SIG-M5 treated with dmso at 0.1 percent for 504 hours (cell line): ENCODE measurements around the gene PRDM5.
"Not testable (repeated sequence)": the region's sequence is repeated elsewhere in the genome, so short reads cannot be mapped to it uniquely, and the experiment has no call there.

Experiments used
- DNase-seq: peaks from one replicate; lab custom pipeline; 2025; ENCODE audit not compliant: unreplicated experiment; lab: John Stamatoyannopoulos, UW

The PRDM5 gene

GRCh38 chr4:120760047-120760446 lies 162.5 kb downstream of the PRDM5 start:
- no peak for DNase-seq

DNA sequence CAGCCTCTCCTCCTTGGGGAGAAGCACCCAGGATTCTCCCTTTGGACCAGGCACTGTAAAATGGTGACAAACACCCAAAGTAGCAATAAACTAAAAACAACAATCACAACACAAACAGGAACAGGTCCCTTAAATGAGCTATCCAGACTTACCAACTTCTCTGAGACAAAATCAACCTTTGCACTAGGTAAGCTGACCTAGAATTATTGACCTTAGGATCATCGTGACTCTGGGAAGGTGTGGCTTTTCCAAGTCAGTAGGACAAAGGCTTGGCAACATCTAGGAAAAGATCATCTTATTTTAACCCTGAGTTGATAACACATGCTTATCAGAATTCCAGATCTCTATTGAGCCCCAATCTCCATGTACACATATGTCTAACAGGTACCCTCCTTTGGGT lies 166.7 kb downstream of the PRDM5 start:
- no peak for DNase-seq

DNA sequence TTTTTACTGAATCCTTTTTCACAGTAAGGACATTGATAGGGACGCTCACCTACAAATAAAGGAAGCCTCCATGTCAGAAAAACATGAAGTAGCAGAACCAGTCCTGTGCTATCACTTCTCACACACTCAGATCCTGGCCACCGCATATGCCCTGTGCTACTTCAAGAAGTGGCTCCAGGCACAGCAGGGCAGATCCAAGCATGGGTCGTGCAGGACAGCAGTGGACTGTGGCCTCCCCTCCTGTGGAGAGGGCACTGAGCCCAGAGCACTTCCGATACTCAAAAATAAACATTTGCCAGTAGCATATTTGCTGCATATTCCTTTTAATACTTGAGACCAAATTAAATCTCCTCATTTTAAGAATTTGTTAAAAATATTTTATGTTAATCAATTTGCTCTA lies 167.9 kb downstream of the PRDM5 start:
- no peak for DNase-seq

DNA sequence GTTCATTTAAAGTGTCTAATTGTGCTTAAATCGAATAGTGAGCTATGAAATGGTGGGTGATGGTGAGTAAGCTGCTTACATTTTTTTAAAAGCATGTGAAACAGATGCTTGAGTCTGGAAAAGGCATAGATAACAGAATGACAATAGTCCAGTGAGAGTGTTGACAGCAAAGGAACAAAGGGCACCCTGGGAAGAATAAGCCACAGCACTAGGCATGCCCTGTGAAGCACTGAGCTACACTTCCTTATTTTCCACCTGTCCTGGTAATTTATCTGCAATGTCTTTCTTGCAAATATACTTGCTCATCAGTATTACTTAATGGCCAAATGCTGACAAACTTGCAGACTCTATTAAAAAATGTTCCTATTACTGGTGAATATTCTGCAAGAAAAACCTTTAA lies 168.7 kb downstream of the PRDM5 start:
- peak; percentile 27 for DNase-seq

DNA sequence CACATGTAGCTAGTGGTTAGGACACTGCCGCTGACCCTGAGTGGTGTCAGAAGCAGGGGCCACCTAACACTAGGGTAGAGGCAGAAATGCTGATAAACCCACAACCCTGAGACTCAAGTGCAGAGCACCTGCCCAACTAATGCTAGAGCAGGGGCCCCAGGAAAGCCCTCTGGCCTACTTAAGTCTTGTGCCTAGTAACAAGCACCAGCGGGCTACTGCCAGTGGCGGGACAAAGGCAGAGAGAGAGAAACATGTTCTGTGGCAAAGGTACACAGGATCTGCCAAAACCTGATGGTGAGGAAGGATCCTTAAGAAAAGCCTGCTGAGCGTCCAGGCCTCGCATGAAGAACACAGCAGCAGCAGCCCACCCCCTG lies 172.4 kb downstream of the PRDM5 start:
- no peak for DNase-seq

- no peak for DNase-seq
These were observed 172.9 kb downstream of the PRDM5 start for GRCh38 chr4:120749445-120750151.

DNA sequence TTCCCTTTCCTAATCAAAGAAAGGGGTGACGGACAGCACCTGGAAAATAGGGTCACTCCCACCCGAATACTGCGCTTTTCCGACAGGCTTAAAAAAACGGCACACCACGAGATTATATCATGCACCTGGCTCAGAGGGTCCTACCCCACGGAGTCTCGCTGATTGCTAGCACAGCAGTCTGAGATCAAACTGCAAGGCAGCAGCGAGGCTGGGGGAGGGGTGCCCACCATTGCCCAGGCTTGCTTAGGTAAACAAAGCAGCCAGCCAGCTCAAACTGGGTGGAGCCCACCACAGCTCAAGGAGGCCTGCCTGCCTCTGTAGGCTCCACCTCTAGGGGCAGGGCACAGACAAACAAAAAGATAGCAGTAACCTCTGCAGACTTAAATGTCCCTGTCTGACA lies 180.9 kb downstream of the PRDM5 start:
- DNase-seq, result not testable (repeated sequence)

DNA sequence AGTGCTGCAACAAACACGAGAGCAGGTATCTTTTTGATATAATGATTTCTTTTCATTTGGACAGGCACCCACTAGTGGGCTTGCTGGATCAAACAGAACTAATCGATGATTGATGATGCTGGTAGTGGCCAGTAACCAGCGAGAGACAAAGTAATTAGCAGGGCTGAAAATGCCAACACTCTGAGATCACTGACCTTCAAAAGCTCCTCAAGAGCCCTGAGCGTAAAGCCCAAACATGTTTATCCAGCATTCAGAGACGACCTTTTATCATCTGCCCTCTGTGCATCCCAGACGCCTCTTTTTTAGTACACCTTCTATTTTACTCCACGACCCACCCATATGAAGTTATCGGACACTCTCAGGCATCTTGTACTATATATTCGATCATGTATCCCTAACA lies 186.2 kb downstream of the PRDM5 start:
- DNase-seq, result no peak

DNA sequence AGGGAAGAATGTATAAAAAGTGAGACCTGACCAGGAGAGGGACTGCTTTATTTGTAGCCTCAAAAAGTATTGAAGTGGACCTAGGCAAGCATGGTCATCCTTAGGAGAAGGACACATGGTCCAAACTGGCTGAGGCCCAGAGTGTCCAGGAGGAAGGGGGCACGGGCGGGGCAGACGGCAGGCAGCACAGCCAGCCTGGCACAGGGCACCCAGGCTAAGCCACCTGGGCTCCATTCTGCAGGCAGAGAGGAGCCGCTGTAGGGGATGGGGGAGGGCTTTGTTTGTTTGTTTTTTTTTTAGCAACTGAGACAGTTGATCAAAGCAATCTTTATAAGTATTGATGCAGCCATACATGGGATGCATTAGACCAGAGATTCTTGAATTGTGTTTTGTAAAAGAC lies 188.6 kb downstream of the PRDM5 start:
- no peak for DNase-seq

DNA sequence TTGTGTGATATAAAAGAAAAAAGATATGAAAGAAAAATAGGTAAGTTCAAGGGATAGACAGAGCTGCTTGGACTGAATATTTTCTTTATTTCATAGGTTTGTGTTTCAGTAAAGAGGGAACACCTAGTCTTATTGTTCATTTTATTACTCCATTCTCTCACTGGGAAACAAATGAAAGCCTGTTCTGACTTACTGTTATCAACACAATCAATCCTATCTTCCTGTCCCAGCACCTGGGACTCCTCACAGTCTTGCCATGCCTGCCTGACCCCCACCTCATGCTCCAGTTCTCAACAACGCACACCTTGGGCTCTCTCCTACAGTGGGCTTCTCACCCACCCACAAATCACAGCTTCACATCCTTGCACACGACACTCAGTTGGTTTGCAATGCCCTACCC lies 189.5 kb downstream of the PRDM5 start:
- no peak for DNase-seq

DNA sequence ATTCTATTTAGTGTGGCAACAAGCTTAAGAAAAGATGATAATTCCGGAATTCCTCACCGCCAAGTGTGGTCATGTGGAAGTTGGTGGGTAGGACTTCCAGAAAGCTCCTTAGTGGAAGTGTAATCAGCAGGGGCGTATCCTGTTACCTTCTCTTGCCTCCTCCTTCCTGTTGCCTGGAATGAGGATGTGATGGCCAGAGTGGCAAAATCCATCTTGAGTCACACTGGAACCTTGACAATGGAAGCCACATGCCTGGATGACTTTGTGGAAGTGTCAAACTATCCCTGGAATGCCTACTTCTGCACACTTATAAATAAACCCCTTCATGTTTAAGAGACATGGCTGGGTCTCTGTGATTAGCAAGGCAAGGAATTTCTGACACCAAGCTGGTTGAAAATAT lies 191.0 kb downstream of the PRDM5 start:
- no peak for DNase-seq

DNA sequence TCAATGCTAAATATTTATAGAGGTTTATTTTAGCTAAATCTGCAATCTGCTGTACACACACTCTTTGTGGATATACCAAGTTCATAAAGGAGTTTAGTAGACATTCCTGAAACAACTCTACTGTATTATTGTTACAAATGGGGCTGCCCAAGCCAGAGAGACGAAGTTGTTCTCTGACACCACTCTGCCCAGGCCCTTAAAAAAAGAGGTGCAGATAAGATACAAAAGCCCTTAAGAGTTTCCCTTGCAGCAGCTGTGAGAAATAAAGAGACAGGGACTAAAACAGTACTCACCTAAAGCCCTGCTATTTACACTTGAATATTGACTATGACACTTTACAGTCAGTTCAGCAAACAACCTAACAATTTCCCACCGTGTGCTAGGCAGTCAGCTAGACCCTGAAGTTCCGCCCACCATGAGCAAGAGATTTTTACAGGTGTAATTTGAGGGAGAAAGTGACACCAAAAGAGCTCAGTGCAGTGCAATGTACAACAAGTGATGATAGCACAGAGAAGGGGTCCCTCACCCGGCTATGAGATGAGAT lies 191.7 kb downstream of the PRDM5 start:
- DNase-seq, result no peak

DNA sequence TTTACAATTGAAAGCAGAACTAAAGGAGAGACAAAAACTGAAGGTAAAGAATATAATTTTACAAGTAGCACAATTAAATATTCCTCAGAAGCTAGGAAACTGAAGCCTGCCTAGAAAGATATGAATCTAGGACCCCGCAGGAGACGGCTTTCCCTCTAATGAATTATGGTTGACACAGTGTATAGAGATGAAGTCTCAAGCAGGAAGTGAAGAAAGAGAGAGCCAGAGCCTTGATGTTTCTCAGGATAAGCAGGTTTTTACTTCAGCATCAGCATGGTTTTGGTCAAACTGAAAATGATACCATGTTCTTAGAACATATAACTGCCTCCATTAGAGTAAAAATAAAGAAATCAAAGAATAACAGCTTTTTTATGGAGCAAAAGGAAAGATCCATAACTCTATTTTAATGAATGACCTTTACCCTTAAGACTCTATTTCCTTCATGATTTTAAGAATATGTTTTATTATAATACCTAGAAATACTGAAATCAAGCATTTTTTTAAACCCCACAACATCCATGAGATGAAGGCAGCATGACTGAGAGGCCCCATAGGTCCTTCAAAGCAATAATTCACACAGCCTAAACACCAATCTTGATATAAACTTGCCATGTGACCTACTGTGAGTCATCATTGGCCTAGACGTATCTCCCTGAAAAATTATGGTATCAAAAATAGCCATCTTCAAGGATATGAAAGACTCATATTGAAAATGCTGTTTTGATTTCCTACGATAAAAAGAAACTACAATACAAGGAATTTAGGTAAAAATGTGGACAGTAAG lies 193.4 kb downstream of the PRDM5 start:
- DNase-seq, result no peak

GRCh38 chr4:120725639-120726580 lies 196.6 kb downstream of the PRDM5 start:
- no peak for DNase-seq

DNA sequence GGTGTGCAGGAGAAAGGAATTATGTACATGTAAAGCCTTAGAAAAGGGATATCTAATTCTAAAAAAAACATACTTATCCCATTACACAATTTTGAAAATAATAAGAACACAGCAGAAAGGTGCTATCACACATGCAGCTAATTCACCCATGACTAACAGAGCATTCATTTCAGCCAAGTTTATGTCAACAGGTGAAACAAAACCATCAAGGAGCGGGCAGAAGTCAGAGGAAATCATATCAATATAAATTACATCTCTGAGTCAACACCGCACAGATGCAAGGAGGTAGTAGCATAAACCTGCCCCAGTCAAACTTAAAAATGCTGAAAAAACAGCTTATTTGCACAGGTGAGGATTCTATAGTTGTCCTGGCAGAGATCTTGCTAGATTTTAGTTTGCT lies 197.9 kb downstream of the PRDM5 start:
- DNase-seq, result no peak

DNA sequence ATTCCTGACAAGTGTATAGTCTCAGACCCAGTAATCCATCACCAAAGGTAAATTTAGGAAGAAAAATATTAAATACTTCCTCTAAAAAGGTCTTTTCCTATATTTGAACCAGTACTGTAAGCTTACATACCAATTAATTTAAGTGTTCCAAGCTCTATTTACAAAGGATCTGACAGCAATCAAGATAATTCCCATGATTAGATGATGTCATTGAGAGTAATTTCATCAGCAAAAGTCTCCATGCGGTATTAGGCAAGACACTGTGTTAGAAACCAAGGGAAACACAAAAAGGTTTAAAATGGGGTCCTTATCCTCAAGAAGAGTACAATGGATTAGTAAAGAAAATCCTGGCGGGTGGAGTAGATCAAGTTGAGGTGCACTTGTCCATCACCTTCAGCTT lies 198.5 kb downstream of the PRDM5 start:
- no peak for DNase-seq

DNA sequence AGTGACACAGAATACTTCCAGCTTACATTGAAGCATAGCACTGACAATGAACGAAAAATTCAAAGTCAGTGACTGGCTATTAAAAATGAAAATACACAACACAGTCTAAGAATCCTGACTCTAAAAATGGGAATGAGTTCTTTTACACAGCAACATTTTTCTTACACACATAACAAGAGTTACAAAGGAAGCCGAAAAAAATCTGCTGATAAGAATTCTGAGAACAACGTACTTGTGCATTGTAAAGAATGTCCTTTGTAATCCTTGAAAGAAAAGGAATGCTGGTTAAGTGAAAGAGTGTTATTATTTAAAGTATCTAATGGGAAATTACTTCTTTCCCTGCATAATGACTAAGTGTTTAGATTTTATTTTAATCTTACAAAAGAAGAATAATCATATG lies 199.4 kb downstream of the PRDM5 start:
- DNase-seq, result no peak

GRCh38 chr4:120722655-120723054 lies 199.9 kb downstream of the PRDM5 start:
- DNase-seq, result no peak

DNA sequence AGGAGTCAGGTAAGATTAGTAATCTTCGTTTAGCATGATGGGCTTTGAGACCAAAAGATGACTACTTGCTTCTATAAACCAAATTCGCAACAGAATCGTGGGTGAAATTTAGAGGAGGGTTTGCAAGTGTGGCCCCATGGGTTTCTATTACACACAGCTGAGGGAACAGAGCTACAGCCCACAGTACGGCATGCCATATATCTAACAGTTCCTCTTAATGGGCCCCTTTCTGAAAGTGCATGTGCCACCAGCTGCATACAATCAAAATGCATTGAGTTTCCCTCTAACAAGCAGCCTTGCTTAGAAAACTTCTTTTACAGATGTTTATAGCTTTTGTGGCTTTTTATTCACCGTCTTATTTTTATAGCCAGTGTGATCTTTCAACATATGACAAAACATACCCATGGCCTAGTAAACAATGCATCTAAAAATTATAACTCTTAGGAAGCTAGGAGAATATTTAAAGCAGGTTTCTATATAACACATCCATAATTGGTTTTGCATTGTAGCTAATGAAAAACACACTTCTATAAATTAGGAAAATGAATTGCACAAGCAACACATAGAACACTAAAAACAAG lies 202.1 kb downstream of the PRDM5 start:
- peak; percentile 3 for DNase-seq

- DNase-seq, result peak; percentile 73
These were observed 203.5 kb downstream of the PRDM5 start for GRCh38 chr4:120718979-120719566.

GRCh38 chr4:120716346-120716745 lies 206.2 kb downstream of the PRDM5 start:
- DNase-seq, result no peak
